GM13977 (cell line): ENCODE data around the gene NAXE.

ENCODE experiments used
- DNase-seq: peaks from one replicate; pipeline ENCODE4 v3.0.0; 2012; ENCODE audit warnings: low spot score
- in situ Hi-C: fragments of 300-500 bp; cut with MboI; formaldehyde crosslinking; loops from one replicate; pipeline ENCODE4 v1.12.0; 2022; ENCODE audit warnings: low sequenced_read_pairs, low pct_unique_long_range_greater_than_20kb, mixed read lengths, inconsistent platforms; ENCODE audit not compliant: unreplicated experiment
- TF ChIP-seq, protein P1 (sequence below): IDR thresholded peaks from 2 replicates; pipeline ENCODE4 v1.5.1; 2012; ENCODE audit warnings: mild to moderate bottlenecking, control low read depth; ENCODE audit not compliant: insufficient read depth; ENCODE audit errors: extremely low read depth, missing control alignments

Gene NAXE

DNA sequence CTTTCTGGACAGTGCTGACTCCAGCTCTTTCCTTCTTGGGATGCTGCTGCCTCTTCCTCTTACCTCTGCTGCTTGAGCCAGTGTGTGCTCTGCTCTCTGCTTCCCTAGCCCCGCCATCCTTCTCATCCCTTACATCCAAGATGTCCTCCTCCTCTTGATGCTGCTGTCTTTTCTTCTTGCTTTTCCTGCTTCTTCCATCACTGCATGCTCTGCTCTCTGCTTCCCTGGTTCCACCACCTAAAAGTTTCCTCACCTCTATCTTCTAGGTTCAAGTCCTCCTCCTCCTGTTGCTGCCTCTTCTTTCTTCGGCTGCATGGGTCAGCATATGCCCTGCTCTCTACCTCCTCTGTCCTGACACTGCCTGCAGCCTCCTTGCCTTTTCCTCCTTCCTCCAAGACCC, 3.4 kb downstream of the NAXE start:
- no peak for DNase-seq
- TF ChIP-seq, protein P1, sequence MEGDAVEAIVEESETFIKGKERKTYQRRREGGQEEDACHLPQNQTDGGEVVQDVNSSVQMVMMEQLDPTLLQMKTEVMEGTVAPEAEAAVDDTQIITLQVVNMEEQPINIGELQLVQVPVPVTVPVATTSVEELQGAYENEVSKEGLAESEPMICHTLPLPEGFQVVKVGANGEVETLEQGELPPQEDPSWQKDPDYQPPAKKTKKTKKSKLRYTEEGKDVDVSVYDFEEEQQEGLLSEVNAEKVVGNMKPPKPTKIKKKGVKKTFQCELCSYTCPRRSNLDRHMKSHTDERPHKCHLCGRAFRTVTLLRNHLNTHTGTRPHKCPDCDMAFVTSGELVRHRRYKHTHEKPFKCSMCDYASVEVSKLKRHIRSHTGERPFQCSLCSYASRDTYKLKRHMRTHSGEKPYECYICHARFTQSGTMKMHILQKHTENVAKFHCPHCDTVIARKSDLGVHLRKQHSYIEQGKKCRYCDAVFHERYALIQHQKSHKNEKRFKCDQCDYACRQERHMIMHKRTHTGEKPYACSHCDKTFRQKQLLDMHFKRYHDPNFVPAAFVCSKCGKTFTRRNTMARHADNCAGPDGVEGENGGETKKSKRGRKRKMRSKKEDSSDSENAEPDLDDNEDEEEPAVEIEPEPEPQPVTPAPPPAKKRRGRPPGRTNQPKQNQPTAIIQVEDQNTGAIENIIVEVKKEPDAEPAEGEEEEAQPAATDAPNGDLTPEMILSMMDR, result no peak
- in situ Hi-C loops, result no loop called here

DNA sequence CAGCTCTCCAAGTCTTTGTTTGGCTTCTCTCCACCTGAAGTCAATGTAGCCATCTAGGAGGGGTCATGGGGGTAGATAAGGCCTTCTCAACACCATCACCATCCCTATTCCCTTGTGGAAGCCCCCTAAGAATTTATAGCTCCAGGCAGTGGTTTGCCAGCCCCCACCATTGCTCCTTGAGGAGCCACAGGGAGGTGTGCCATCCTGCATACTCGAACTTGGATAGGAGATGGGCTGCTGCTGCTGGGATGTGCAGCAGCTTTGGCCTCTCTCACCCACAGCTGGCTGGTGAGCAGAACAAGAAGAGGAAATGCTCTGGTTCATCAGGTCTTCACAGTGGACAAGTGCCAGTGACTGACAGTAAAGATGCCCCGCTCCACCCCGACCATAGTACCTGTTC, 4.8 kb downstream of the NAXE start:
- TF ChIP-seq, protein P1, result no peak
- DNase-seq, result no peak
- in situ Hi-C loops, result no loop called here

DNA sequence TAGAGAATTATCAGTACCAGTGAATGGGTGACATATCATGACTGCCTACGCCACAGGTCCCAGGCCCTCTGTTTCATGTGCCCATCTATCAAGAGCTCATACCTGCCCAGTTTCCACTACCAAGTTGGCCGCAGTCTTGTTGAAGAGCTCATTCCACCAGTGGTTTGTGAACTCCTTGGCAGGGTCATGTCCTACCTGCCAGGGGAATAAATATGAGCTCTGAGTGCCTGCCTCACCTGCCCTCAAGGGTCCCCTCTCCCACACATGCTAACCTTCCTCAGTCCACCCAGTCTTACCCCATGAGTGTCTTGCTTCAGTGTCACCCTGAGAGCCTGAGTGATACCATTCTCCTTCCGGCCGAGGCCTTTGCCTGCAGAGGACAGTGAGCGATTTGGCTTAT, 6.5 kb downstream of the NAXE start:
- in situ Hi-C loops, result no loop called here
- TF ChIP-seq, protein P1, result no peak
- no peak for DNase-seq

DNA sequence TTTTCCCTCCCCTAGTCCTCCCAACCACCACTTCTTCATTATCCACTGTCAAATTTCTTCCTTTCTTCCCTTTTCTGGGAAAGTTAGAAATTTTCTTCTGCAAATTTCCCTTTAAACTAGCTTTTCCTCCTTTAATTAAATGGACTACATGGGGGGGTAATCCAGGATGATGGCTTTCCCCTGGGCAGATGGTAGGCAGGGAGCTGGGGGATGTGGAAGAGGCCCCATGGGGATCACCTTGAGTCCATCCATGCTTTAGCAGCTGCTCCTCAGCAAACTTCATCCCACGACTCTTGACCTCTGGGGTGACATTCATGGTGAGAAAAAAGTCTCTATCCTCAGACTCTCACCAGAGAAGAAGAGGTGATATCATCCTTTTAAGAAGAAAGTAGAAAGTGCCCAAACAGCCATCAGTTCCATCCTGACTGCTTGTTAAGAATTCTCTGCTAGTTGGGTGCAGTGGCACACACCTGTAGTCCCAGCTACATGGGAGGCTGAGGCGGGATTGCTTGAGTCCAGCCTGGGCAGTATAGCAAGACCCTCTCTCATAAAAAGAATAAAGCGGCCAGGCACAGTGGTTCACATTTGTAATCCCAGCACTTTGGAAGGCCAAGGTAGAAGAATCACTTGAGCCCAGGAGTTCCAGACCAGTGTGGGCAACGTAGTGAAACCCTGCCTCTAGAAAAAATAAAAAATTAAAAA, 7.3 kb downstream of the NAXE start:
- TF ChIP-seq, protein P1, result no peak
- no peak for DNase-seq
- in situ Hi-C loops, result no loop called here

DNA sequence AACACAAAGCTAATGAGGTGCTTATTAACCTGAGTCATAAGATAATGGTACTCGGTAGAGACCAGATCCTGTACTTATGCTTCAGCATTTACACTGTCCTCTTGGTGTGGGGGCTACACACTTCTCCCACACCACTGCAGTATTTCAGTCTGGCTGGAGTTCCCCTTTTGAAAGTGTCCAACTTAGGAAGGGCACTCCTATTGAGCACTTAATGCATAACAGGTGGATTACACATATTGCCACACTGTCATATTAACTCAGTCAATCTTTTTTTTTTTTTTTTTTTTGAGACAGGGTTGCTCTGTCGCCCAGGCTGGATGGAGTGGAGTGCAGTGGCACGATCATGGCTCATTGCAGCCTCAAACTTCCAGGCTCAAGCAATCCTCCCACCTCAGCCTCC, 8.2 kb downstream of the NAXE start:
- in situ Hi-C loops, result loop anchor here (10.0 kb wide), 1 partner anchor 145 kb away; no protein-coding TSS in a partner anchor
- TF ChIP-seq, protein P1, result no peak
- no peak for DNase-seq

DNA sequence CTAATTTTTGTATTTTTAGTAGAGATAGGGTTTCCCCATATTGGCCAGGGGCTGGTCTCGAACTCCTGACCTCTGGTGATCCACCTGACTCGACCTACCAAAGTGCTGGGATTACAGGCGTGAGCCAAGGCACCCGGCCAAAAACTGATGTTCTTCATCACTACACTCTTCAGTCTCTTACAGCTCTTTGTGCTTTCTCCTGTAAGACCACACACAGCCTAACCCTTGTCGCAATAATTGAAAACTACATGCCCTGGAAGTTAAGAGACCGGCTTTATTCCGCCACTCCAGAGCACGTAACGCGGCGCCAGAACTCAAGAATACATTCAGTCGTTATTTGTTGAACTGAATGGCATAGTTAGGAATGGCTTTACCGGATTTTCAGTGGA, 9.2 kb downstream of the NAXE start:
- TF ChIP-seq, protein P1, result no peak
- in situ Hi-C loops, result loop anchor here (10.0 kb wide), 1 partner anchor 146 kb away; no protein-coding TSS in a partner anchor
- no peak for DNase-seq
